Inflammatory macrophage treated with lipopolysaccharide for 1 hour (primary cell): ENCODE data around the gene DAZAP1.
"Not testable (repeated sequence)": the region's sequence is repeated elsewhere in the genome, so short reads cannot be mapped to it uniquely, and the experiment has no call there.

Experiments used
- DNase-seq, 2 donors: peaks; one replicate each; pipeline ENCODE4 v3.0.0-alpha.2; 2020 to 2022

Gene DAZAP1

DNA sequence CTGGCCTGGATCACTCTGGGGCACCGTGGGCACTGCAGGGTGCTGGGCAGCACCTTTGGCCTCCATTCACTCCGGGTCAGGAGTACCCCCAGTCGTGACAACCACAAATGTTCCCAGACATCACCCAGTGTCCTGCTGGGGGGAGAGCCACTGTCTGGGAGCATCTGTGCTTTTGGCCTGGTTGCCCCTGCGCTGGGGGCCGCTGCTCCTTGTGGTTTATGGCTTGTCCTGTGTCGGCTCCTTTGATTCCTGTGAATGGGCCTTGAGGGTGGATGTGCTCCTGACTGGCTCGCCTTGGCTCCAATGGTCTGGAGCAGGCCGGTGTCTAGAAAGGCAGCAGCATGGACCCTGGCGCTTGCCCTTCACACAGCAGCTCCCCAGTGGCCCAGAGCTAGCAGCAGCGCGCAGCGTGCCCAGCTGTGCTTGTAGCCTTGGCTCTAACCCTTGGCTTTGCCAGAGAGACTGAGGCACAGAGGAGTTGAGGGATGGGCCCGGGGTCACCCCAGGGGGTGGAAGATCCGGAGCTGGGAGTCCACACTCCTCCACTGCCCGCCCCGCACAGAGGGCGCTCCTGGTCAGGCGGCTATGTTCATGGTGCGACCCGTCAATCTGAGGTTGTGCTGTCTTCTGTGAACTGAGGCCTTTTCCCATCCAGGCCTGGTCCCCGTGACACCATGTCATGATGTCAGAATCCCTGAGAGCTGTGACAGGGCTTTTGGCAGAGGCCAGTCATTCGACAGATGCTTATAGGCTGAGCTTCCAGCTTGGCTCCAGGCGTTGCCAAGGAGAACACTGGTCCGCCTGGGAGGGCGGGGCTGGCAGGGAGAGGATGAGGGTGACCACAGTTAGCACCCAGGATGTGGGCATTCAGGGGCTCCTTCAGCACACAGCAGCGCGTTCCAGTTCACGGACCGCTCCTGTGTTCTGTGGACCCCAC, 4.1 kb downstream of the DAZAP1 start:
- no peak for DNase-seq

DNA sequence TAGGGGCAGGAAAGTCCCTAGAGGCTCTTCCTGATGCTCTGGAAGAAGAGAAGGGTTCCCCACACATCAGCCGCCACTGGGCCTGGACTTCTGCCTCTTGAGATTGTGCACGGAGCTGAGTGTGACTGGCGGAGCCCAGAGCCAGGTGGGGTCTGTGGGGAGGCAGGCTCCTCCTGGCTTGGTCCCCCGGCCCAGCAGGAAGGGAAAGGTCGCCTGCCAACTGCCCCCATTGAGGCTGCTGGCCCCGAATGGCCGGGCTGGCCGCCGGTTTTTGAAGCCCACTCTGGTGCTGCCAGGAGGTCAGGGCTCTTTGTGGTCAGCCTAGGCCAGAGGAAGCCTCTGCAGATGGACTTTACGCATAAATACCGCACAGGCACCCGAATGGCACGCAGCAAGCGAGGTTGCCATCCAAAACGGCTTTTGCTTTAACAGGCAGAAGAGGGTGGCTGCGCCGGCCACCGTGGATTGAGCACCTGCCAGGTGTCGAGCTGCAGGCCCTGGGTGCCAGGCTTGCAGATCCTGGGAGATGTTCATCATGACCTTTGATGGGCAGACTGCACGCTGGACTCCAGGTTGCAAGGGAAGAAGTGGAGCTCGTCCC, 5.0 kb downstream of the DAZAP1 start:
- no peak for DNase-seq

- DNase-seq: no peak
Measured at GRCh38 chr19:1412995-1413800, 5.8 kb downstream of the DAZAP1 start.

DNA sequence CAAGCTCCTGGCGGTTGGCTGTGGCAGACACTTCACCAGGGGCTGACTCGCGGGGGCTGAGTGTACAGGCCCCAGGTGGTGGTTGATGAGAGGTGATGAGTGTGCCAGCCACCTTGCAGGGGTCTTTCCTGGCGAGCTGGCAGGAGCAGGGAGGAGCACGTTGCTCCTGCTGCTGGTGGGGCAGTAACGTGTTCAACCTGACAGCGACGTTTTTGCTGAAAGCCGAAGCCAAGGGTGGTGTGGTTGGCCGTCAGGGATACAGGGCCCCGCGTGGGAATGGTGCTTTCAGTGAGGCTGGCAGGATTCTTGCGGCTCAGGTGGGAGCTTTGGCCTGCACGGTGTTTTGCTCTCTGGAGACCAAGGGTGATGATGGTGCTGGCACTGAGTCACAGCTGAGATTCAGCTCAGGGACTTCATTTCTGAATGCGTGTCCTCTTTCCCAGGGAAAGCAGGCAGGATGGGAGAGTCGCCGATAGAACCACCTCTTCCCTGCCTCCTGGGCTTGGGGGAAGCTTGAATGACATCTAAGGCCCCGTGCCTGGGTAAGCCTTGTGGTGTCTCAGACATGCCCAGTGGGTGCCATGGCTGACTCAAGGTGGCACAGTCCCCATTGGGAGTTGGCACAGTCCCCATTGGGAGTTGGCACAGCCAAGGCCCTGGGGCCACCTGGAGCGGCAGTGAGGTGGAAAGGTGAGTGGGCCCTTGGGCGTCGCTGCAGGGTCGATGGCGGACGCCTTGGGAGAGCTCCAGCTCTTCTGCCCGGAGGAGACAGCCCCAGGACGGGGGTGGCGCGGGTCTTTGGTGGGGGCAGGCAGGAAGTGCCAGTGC, 8.8 kb downstream of the DAZAP1 start:
- no peak for DNase-seq

- no peak for DNase-seq
Measured at GRCh38 chr19:1417145-1417544, 9.8 kb downstream of the DAZAP1 start.

- no peak for DNase-seq
Measured at GRCh38 chr19:1417681-1418495, 10.5 kb downstream of the DAZAP1 start.

- no peak for DNase-seq
Measured at GRCh38 chr19:1418496-1418775, 11.1 kb downstream of the DAZAP1 start.

DNA sequence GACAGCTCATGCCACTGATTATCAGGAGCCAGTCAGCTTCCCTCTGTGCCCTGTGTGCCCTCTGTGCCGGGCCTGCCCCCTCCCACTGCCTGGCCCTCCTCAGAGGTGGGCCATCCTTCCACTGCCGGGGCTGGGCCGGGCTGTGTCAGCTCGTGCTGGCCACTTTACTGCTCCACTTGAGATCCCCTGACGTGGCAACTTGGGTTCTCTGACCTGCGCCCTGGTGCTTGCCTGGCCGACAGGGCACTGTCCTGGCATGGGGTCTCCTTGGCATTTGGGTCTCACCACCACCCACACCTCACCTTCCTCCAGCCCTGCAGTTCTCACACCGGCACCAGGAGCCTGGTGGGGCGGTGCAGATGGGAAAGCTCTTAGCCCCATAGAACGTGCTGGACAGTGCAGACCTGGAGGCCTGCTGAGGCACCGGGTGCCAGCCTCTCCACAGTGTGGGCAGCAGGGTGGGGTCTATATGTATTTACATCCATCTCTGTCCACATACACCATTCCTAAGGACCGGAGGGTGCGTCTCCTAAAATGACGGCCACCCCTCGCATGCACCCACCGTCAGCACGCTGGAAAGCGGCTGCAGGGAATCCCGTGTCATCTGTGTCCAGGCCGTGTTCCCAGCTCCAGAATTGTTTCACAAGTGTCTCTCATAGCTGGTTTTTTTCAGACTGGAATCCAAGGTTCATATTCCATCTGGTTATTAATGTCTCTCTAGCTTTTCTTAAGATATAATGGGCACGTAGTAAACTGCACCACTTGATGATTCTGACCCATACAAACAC, 11.8 kb downstream of the DAZAP1 start:
- no peak for DNase-seq

DNA sequence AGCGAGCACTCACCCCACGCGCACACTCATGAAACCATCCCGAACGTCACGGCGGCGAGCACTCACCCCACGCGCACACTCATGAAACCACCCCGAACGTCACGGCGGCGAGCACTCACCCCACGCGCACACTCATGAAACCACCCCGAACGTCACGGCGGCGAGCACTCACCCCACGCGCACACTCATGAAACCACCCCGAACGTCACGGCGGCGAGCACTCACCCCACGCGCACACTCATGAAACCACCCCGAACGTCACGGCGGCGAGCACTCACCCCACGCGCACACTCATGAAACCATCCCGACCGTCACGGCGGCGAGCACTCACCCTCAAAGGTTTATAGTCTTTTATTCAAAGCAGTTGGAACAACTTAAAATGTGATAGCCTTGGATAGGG, 12.7 kb downstream of the DAZAP1 start:
- not testable (repeated sequence) for DNase-seq

- DNase-seq: no peak
Measured at GRCh38 chr19:1420590-1420989, 13.2 kb downstream of the DAZAP1 start.

DNA sequence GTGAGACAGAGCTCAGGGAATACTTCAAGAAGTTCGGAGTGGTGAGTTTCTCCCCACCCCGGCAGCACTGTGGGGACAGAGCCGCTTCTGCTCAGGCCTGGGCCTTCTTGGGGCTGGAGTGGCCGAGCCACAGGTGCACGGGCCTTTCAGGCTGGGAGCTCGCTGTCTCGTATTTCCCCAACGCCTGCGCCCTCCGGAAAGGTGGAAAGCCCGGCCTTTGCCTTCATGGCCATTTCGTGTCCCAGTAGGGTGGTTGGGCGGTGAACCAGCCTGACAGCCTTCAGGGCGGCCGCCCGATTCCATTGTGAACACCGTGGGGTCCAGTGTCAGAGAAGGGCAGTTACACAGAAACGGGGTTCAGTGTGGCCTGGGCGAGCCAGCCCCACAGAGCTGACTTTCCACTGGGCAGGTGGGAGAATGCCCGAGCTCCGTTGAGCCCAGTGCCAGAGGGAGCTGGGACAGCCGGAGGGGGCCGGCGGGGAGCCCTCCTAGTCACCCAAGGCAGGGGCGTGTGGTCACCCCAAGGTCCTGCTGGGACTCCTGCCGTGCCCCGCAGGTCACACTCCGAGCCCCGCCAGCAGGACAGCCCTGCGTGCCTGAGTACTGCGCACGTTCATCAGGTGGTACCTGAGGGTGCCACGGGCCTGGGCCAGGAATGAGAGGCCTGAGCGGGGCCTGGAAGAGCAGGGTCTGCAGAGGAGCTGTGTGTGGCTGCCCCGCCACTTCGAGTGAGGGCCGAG, 14.0 kb downstream of the DAZAP1 start:
- no peak for DNase-seq

DNA sequence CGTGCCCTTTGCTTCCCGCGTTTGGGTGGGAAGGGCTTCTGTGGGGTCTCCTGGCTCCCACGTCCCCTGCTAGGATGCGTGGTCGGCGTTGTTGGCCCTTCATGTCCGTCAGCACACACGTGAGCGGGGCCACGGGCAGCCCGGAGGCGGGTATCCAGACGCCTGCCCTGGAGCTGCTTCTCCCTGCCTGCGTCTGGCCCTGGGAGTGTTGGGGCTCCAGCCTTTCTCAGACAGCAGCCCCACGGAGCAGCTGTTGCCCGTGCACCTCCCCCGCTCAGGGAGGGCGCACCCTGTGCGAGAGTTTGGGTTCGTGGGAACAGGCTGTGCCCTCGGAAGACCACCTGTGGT, 14.5 kb downstream of the DAZAP1 start:
- no peak for DNase-seq

DNA sequence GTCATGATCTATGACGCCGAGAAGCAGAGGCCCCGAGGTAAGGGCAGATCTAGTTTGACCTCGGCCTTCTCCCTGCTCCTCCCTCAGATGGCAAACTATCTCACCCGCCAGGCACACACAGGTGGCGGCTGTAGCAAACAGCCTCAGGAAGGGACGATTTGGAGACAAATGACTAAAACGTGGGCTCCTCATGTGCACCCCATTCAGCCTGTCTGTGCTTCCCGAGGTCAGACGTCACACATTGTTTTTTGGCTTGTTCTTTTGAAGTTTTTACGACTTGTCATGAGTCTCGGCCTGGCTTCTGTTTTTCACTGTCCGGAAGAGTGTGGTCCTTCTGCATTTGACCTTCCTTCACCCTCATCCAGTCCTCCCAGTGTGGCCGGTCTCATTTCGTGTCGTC, 15.0 kb downstream of the DAZAP1 start:
- DNase-seq: no peak

GRCh38 chr19:1422943-1423342, 15.6 kb downstream of the DAZAP1 start:
- DNase-seq: no peak

DNA sequence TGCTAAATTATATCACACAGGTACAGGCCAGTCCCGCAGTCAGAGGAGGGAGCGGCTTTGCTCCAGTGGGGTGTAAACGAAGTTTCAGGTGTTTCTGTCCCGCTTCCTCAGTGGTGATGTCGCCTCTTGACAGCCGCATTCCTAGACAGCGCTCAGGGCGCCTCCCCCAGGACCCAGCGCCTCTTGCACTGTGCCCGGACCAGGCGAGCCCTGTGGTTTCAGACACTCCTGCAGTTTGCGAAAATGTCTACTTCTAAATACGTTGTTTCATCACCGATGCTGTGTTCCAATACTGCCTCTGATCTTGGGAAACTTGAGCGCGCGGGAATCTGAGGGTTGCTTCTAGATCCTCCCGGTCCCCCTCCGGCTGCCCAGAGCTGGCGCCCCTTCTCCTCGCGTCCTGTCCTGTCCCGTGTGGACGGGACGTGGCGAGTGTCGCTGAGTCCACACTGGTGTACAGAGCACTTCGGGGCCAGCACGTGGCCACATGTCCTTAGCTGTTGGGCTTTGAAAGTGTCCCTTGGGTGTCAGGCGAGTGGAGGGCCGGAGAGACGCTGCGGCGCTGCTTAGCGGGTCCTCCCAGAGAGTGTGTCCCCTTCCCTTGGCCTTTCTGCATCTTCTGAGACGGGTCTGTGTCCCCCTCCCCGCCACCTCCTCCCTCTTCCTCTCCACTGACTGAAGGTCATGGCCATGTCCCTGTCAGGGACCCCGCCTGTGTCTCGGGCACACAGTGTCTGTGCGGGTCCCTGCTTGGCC, 16.2 kb downstream of the DAZAP1 start:
- DNase-seq: no peak

- no peak for DNase-seq
Measured at GRCh38 chr19:1424192-1424955, 17.0 kb downstream of the DAZAP1 start.

DNA sequence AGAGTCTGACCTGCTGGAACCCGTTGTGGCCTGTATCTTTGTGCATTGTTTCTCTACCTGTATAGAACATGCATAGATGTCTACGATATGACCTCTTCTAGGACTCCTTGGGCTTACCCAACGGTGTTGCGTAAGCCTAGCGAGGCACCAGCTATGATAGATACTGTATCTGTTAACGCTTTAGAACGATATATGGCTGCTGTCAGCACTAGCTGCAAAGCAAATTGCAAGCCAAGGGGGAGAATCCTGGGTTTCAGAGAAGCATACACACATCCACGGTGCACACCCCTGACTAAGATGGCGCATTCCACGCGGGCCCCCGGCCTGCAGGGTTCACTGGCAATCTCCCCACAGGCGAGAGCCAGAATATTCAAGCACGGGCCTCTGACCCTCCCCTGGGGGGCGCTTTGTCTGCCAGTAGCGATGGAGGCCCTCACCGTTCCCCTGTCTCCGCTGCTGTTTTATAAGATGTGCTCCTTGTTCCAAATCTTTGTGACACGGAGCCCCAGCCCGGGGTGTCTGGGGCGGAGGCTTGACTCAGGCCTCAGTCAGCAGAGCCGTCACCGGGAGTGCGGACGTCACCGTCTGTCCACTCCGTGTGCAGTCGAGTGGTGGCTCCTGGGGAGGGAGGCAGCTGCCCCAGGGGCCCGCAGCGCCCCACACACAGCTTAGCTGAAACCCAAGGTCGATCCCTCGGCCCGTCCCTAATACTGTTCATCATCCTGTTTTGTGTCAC, 17.9 kb downstream of the DAZAP1 start:
- no peak for DNase-seq

DNA sequence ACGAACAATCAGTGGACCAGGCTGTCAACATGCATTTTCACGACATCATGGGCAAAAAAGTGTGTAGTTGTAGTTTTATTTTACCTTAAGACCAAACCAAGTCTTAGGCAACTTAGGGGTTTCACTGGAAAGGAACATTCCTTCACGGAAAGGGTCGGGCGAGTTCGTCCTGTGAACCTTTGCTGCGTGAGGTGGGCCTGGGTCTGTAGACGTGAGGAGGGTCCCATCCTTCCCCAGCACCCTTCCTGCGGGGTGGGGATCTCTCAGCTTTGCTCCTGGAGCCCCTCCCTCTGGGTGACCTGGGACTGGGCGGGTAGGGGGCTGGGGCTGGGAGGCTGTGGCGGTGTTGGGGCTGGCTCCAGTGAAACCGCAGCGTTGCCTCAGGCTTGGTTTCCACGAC, 18.5 kb downstream of the DAZAP1 start:
- no peak for DNase-seq
